GM10248 (cell line): ENCODE measurements around the gene UBE4A.

ENCODE experiments used
- CTCF ChIA-PET: fragments of 300-600 bp; sonication (Branson Sonifier 250); formaldehyde crosslinking; extraction: SDS; loops from one replicate; lab custom pipeline; 2021; ENCODE audit warnings: antibody characterized with exemption; lab: Yijun Ruan, JAX
- POLR2A ChIA-PET: fragments of 350-650 bp; sonication (Branson Sonifier 250); formaldehyde crosslinking; extraction: SDS; loops from one replicate; lab custom pipeline; 2020; ENCODE audit warnings: antibody characterized with exemption; lab: Yijun Ruan, JAX
- DNase-seq: peaks from one replicate; pipeline ENCODE4 v3.0.0; 2012; ENCODE audit errors: extremely low spot score
- TF ChIP-seq, protein P1 (sequence below): IDR thresholded peaks from 2 replicates; pipeline ENCODE4 v1.5.1; 2012; ENCODE audit warnings: mild to moderate bottlenecking, low read depth; ENCODE audit errors: extremely low read depth, missing control alignments, control extremely low read depth

UBE4A gene

DNA sequence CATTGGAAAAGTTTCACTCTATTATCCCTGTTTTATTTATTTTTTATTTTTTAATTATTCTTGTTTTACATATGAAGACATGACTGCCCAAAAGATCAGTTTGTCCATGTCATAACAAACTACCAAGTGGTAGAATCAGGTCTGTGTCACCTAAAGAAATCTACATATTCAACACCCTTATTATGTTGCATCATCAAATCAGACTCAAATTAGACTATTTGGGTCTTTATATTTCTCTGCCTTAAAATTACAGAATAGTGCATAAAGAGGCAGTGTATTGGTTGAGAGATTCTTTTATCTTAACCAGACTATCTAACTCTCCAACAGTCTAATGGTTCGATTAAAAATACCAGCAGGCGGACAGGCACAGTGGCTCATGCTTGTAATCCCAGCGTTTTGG lies 23.6 kb downstream of the UBE4A start:
- no peak for DNase-seq
- POLR2A ChIA-PET, result no interaction called here
- CTCF ChIA-PET, result interaction anchor here (1.0 to 5.7 kb wide), 3 partner anchors 10 to 25 kb away, joined by 3 to 30 read pairs (median 4); no protein-coding TSS in a partner anchor
- TF ChIP-seq, protein P1, sequence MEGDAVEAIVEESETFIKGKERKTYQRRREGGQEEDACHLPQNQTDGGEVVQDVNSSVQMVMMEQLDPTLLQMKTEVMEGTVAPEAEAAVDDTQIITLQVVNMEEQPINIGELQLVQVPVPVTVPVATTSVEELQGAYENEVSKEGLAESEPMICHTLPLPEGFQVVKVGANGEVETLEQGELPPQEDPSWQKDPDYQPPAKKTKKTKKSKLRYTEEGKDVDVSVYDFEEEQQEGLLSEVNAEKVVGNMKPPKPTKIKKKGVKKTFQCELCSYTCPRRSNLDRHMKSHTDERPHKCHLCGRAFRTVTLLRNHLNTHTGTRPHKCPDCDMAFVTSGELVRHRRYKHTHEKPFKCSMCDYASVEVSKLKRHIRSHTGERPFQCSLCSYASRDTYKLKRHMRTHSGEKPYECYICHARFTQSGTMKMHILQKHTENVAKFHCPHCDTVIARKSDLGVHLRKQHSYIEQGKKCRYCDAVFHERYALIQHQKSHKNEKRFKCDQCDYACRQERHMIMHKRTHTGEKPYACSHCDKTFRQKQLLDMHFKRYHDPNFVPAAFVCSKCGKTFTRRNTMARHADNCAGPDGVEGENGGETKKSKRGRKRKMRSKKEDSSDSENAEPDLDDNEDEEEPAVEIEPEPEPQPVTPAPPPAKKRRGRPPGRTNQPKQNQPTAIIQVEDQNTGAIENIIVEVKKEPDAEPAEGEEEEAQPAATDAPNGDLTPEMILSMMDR, result no peak

DNA sequence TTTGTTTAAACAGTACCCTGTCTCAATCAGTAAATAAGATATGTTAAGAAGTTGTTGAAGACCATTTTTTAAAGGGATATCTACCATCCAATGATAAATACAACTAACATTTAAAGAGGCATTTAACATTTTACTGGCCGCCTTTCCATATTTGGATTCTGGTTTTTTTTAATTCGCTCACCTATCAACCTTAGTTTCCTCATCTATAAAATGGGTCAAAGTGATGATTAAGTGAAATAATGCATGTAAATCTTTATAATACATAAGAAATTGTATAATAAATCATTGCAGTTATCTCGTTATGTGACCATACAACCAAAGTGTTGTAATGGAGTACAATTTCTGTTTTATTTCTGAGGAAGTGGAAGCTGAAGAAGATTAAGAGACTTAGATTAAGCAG lies 24.3 kb downstream of the UBE4A start:
- CTCF ChIA-PET, result interaction anchor here (1.0 to 5.7 kb wide), 2 partner anchors 10 to 14 kb away, joined by 4 to 30 read pairs; no protein-coding TSS in a partner anchor
- POLR2A ChIA-PET, result no interaction called here
- DNase-seq, result no peak
- TF ChIP-seq, protein P1, result no peak

DNA sequence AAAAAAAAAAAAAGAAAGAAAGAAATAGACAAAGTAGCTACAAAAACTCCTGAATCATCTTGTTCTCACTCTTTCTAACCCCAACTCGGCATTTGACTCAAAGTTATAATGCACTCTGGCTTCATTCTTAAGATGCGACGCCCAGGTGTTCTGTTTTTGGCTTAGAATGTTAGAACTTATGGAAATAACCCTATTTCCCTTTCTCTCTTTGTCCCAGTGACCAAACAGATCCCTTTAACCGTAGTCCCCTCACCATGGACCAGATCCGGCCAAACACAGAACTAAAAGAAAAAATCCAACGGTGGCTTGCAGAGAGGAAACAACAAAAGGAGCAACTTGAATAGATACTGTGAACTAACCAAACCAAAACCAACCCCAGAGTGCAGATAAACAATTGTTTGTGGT lies 36.7 kb downstream of the UBE4A start:
- ChIA-PET POLR2A (no interaction called here), CTCF (interaction anchor here (1.1 to 5.7 kb wide), 3 partner anchors 12 to 197 kb away, joined by 4 to 30 read pairs (median 7); no protein-coding TSS in a partner anchor)
- DNase-seq, result no peak
- TF ChIP-seq, protein P1, result no peak

DNA sequence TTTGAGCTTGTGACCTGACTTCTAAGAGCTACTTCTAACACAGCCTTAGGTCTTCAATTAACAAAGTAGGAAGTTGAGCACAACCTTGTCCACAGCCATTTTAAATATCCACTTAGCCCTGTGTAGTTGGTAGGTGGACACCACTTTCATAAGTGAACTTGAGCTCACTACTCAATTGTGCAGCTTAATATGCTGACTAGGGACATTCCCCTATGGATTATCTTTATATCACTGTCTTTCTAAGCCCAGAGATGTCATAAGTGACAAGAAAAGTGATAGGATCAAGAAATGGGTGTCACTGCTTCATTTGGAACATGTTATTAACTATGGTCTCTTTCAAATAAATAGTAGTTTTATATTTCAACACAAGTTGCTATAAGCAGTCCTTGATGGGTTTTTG lies 38.0 kb downstream of the UBE4A start:
- no peak for DNase-seq
- TF ChIP-seq, protein P1, result no peak
- ChIA-PET CTCF (interaction anchor here (0.8 to 5.7 kb wide), 9 partner anchors 9 to 93 kb away, joined by 3 to 30 read pairs (median 5); no protein-coding TSS in a partner anchor), POLR2A (no interaction called here)

DNA sequence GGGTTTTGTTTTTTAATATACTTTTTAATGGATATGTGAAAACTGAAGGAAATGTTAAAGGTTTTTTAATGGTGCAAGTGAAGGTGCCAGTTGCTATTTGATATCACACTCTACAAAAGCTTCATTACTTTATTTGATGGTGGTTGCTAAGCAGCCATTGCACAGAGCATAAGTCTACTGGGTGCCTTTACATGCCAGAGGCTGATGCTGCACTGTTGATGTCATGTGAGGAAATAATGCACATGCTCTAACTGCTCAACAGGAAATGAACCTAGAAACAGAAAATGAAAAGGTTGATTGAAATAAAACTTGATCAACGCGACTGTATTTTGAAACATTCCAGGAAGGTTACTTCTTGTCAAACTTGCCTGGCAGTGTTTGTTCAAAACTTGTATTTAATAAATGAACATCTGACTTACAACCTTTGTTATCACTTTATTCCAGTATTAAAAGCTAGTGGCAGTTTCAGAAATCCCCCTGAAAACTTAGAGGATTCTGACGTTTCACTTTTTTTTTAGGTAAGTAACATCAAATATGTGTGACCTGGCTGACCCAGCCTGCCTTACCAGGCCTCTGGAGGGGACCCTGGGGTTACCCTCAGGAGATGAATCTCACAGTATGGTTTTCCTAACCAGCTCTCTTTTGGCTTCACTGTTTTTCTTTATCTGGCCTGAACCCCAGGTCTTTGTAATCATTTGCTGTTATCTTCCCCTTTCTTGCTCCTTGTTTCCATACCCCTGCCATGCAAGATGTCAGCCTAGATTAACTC lies 39.6 kb downstream of the UBE4A start:
- POLR2A ChIA-PET, result no interaction called here
- TF ChIP-seq, protein P1, result no peak
- no peak for DNase-seq
- CTCF ChIA-PET, result interaction anchor here (0.7 to 5.7 kb wide), 4 partner anchors 14 to 37 kb away, joined by 3 to 30 read pairs (median 6); partner anchors contain the start of gene KMT2A

DNA sequence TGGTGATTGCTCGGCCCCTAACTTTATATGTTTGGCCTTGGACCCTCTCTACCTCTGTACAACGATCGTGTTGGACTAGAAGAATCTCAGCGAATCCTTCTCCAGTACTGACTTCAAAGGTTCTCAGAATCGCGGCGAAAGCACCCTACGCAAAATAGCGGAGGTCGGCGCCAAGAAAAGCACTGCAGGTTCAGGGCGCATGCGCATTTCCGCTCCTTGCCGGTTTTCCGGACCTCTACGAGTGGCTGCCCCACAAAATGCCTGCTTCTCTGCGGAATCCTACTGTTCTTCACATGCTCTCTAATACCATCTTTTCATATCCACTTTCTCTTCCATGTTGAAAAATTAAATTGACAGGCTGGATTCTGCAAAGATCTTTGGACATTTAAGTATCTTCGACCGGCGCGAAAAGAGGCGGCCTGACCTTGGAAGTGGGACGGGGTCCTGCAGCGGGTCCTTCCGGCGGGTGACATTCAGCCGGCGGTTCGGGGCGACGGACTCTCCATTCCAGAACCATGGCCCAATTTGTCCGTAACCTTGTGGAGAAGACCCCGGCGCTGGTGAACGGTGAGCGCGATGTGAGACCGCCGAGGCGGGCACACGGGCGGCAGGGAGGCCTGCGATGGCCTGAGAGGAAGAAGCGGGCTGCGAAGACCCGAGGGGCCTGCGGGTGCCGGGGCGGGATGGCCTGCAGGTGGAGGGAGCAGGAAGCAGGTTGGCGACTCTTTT lies 41.9 kb downstream of the UBE4A start, which contains the start of gene ATP5MG:
ATP5MG (plus strand) TSS at position 456 of the 729 bp plus-strand sequence; CDS start at position 516, 60 bp downstream.
- peak; percentile 91 for DNase-seq
- POLR2A ChIA-PET, result interaction anchor here (0.5 kb wide), 1 partner anchor 9 kb away, joined by 3 read pairs; no protein-coding TSS in a partner anchor
- CTCF ChIA-PET, result interaction anchor here (0.8 to 1.1 kb wide), 2 partner anchors 24 to 38 kb away, joined by 3 read pairs; no protein-coding TSS in a partner anchor
- TF ChIP-seq, protein P1, result no peak
